Measurements from ENCODE around the gene TMEM38B. TPM values are rescaled to one million over a fixed set of nuclear protein-coding genes. Genes with fewer than 3 reads are reported as not detected.
"Not testable (repeated sequence)": the region's sequence is repeated elsewhere in the genome, so short reads cannot be mapped to it uniquely, and the experiment has no call there.

TMEM38B gene
- polyA plus RNA-seq, 3 donors: 30.2 to 53.3 (median 48.2) TPM

DNA sequence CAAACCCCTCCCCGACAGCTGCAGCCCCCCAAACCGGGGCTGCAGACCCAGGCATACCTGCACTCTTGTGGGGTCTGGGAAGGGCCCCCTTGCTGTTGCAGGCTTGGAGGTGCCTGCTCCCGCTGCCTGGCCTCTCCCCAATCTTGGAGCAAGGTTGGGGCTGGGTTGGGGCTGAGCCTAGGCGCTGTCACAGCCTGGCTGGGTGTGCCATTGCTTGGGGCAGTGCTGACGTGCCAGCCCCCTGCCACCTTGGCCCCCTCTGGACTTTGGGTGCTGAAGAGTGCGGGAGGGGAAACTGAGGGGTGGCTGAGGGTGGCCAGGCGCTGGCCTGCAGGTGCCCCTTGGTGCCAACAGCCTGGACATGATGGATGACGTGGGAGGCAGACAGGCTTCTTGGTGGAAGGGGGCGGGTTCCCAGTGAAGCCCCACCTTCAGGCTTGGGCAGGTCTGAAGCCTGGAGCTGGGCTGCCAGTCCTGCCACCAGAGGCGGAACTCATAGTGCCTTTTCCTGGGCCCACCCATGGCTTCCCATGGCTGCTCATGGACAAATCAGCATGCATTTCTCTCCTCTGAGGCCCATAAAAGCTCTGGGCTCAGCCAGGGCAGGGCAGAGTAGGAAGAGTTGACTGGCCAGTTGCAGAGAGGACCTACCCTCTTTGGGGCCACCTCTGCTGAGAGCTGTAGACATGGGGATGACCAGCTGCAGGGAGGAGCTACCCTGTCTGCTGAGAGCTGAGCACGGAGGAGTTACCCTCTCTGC, 19.1 kb downstream of the TMEM38B start:
- DNase-seq (ENCODE audit: low read depth in 3 of 3, low spot score in 2 of 3): no peak

DNA sequence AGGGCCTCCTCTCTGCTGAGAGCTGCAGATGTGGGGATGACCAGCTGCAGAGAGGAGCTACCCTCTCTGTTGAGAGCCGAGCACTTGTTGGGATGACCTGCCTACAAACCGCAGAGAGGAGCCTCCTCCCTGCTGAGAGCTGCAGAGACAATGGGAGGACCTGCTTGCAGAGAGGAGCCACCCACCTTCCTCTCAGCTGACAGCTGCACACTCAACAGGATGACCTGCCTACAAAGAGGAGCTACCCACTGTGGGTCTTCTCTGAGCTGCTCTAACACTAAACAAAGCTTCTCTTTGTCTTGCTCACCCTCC, 19.6 kb downstream of the TMEM38B start:
- no peak for DNase-seq (ENCODE audit: low read depth in 3 of 3, low spot score in 2 of 3)

GRCh38 chr9:105716146-105716545, 21.8 kb downstream of the TMEM38B start:
- DNase-seq (ENCODE audit: low read depth in 3 of 3, low spot score in 2 of 3): no peak

- DNase-seq (ENCODE audit: low read depth in 3 of 3, low spot score in 2 of 3): no peak
These were observed 27.8 kb downstream of the TMEM38B start for GRCh38 chr9:105722099-105722498.

- DNase-seq (ENCODE audit: low read depth in 3 of 3, low spot score in 2 of 3): no peak
These were observed 31.0 kb downstream of the TMEM38B start for GRCh38 chr9:105725370-105725769.

- not testable (repeated sequence) for DNase-seq (ENCODE audit: low read depth in 3 of 3, low spot score in 2 of 3)
These were observed 33.9 kb downstream of the TMEM38B start for GRCh38 chr9:105728230-105728629.

GRCh38 chr9:105731420-105731819, 37.1 kb downstream of the TMEM38B start:
- not testable (repeated sequence) for DNase-seq (ENCODE audit: low read depth in 3 of 3, low spot score in 2 of 3)

- no peak for DNase-seq (ENCODE audit: low read depth in 3 of 3, low spot score in 2 of 3)
These were observed 41.0 kb downstream of the TMEM38B start for GRCh38 chr9:105735366-105735765.

GRCh38 chr9:105737205-105737604, 42.9 kb downstream of the TMEM38B start:
- no peak for DNase-seq (ENCODE audit: low read depth in 3 of 3, low spot score in 2 of 3)

GRCh38 chr9:105742088-105742487, 47.7 kb downstream of the TMEM38B start:
- no peak for DNase-seq (ENCODE audit: low read depth in 3 of 3, low spot score in 2 of 3)

DNA sequence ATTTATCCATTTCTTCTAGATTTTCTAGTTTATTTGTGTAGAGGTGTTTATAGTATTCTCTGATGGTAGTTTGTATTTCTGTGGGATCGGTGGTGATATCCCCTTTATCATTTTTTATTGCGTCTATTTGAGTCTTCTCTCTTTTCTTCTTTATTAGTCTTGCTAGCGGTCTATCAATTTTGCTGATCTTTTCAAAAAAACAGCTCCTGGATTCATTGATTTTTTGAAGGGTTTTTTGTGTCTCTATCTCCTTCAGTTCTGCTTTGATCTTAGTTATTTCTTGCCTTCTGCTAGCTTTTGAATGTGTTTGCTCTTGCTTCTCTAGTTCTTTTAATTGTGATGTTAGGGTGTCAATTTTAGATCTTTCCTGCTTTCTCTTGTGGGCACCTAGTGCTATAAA, 53.0 kb downstream of the TMEM38B start:
- not testable (repeated sequence) for DNase-seq (ENCODE audit: low read depth in 3 of 3, low spot score in 2 of 3)

- no peak for DNase-seq (ENCODE audit: low read depth in 3 of 3, low spot score in 2 of 3)
These were observed 57.4 kb downstream of the TMEM38B start for GRCh38 chr9:105751761-105752160.

DNA sequence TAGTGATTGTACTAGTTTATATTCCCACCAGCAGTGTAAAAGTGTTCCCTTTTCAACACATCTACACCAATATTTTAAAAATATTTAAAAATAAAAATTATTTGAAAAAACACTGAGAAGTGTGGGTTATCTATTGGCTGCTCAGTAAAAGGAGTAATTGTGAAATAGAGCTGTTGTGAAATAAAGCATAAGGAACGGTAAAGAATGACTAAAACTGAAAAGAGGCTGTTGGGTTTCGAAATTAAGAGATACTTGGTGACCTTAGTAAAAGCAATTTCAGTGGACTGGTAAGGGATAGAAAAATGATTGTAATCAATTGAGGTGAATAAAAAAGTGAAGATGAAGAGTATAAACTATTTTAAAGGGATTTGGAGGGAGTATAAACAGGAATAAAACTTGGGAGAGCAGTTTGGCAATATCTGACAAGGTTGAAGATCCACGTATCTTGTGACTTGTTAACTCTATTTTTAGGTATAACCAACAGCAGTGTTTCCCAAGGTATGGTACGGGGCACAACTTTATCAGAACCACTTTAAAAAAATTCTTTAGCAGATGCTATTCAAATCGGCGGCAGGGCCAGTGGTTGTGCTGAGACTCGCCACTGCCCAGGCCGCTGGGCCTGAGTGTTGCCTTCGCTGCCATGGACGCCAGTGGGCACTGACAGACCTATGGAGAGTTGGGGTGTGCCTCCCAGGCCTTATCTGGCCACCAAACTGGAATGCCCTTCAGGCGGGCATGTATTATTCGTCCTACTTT, 63.3 kb downstream of the TMEM38B start:
- no peak for DNase-seq (ENCODE audit: low read depth in 3 of 3, low spot score in 2 of 3)

DNA sequence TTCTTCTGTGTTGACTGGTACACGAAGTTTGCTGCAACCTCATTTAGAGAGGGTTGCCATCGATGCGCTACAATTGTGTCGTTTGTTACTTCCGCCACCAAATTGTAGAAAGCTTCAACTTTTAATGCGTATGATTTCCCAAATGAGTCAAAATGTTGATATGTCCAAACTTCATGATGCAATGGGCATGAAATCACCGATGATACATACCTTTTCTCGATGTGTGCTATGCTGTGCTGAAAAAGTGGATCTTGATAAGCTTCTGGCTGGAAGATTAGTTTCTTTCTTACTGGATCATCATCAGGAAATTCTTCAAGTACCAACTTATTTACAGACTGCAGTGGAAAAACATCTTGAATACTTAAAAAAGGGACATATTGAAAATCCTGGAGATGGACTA, 65.7 kb downstream of the TMEM38B start:
- DNase-seq (ENCODE audit: low read depth in 3 of 3, low spot score in 2 of 3): no peak

- not testable (repeated sequence) for DNase-seq (ENCODE audit: low read depth in 3 of 3, low spot score in 2 of 3)
These were observed 88.5 kb downstream of the TMEM38B start for GRCh38 chr9:105782561-105783494.

DNA sequence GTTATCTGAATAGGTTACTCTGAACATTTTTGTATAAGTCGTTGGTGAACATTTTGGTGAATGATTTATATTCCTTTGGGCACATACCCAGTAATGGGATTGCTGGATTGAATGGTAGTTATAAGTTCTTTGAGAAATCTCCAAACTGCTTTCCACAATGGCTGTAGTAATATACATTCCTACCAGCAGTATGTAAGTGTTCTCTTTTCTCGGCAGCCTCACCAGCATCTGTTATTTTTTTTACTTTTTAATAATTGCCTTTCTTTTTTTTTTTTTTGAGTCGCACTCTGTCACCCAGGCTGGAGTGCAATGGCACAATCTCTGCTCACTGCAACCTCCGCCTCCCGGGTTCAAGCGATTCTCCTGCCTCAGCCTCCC, 89.1 kb downstream of the TMEM38B start:
- not testable (repeated sequence) for DNase-seq (ENCODE audit: low read depth in 3 of 3, low spot score in 2 of 3)

DNA sequence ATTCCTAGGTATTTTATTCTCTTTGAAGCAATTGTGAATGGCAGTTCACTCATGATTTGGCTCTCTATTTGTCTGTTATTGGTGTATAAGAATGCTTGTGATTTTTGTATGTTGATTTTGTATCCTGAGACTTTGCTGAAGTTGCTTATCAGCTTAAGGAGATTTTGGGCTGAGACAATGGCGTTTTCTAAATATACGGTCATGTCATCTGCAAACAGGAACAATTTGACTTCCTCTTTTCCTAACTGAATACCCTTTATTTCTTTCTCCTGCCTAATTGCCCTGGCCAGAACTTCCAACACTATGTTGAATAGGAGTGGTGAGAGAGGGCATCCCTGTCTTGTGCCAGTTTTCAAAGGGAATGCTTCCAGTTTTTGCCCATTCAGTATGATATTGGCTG, 92.5 kb downstream of the TMEM38B start:
- DNase-seq (ENCODE audit: low read depth in 3 of 3, low spot score in 2 of 3): not testable (repeated sequence)

- no peak for DNase-seq (ENCODE audit: low read depth in 3 of 3, low spot score in 2 of 3)
These were observed 121.9 kb downstream of the TMEM38B start for GRCh38 chr9:105816202-105816744.

- DNase-seq (ENCODE audit: low read depth in 3 of 3, low spot score in 2 of 3): no peak
These were observed 122.6 kb downstream of the TMEM38B start for GRCh38 chr9:105816981-105817380.

- DNase-seq (ENCODE audit: low read depth in 3 of 3, low spot score in 2 of 3): no peak
These were observed 124.6 kb downstream of the TMEM38B start for GRCh38 chr9:105818903-105819302.

- DNase-seq (ENCODE audit: low read depth in 3 of 3, low spot score in 2 of 3): no peak
These were observed 128.5 kb downstream of the TMEM38B start for GRCh38 chr9:105822814-105823213.
